Endothelial cell of umbilical vein (primary cell): Measurements from ENCODE around the gene VRTN. TPM values are rescaled to one million over a fixed set of nuclear protein-coding genes. Genes with fewer than 3 reads are reported as not detected.

Experiments
- BruUV-seq: library from RNA; stranded (reverse); fragments of 400-500 nt; replicated peaks from 2 replicates; lab custom pipeline; 2021; lab: Mats Ljungman, UMichigan
- CTCF ChIA-PET: fragments of 300-600, 350-600 bp; sonication (Branson Sonifier 250); formaldehyde crosslinking; loops from one replicate; lab custom pipeline; 2021; ENCODE audit warnings: antibody characterized with exemption, inconsistent platforms; lab: Charles Lee
- POLR2A ChIA-PET: fragments of 300-600, 350-600 bp; sonication (Branson Sonifier 250); formaldehyde crosslinking; loops from one replicate; lab custom pipeline; 2021; ENCODE audit warnings: antibody characterized with exemption, inconsistent platforms; lab: Charles Lee
- DNase-seq: peaks from one replicate; pipeline ENCODE4 v3.0.0-alpha.2; 2011; ENCODE audit warnings: low read depth, low spot score
- FAIRE-seq: peaks from 2 replicates; lab custom pipeline; 2011; peaks lifted over from hg19 to GRCh38; lab: Jason Lieb, UNC
- H2AFZ ChIP-seq: 2 replicates; pipeline ENCODE4 v1.6.0; 2012; ENCODE audit warnings: low read depth, low read length, control low read depth, inconsistent platforms
- H3K27ac ChIP-seq: 2 replicates; pipeline ENCODE4 v1.5.1; 2011; ENCODE audit warnings: low read depth, mild to moderate bottlenecking, control low read depth, low read length, moderate library complexity; ENCODE audit not compliant: insufficient read depth
- H3K27me3 ChIP-seq, 2 experiments: 2 replicates each; pipeline versions ENCODE4 v1.6.0 to v1.6.1; 2011; ENCODE audit warnings: low read length in 2 of 2, mixed read lengths in 1 of 2; ENCODE audit not compliant: control insufficient read depth in 2 of 2, insufficient read depth in 2 of 2
- H3K36me3 ChIP-seq, 2 experiments: 2 replicates in 1 of 2; 3 replicates in 1 of 2; pipeline ENCODE4 v1.5.1; 2011; ENCODE audit warnings: low read length in 2 of 2, mild to moderate bottlenecking in 1 of 2, moderate library complexity in 1 of 2; ENCODE audit not compliant: control insufficient read depth in 2 of 2, insufficient read depth in 2 of 2; ENCODE audit errors: extremely low read depth in 1 of 2
- H3K4me1 ChIP-seq: 3 replicates; pipeline ENCODE4 v1.5.1; 2011; ENCODE audit warnings: mild to moderate bottlenecking, low read length; ENCODE audit not compliant: control insufficient read depth, insufficient read depth; ENCODE audit errors: extremely low read depth
- H3K4me2 ChIP-seq: 2 replicates; pipeline ENCODE4 v1.6.1; 2011; ENCODE audit warnings: low read length, control low read depth, mixed read lengths; ENCODE audit not compliant: insufficient read depth
- H3K4me3 ChIP-seq, 3 experiments: fragments of 200-600 bp in 1 of 3; sonication (generic), shearing (Covaris generic) in 1 of 3; replicated peaks in 1 of 3; 2 replicates each; pipeline ENCODE4 v1.5.1; 2011 to 2016; ENCODE audit warnings: control low read depth in 3 of 3, low read length in 3 of 3, mild to moderate bottlenecking in 2 of 3, inconsistent platforms in 1 of 3, low read depth in 1 of 3, moderate library complexity in 1 of 3; ENCODE audit not compliant: insufficient read depth in 1 of 3
- H3K79me2 ChIP-seq: 2 replicates; pipeline ENCODE4 v1.6.0; 2012; ENCODE audit warnings: low read length, inconsistent platforms; ENCODE audit not compliant: control insufficient read depth, insufficient read depth
- H3K9ac ChIP-seq: replicated peaks from 2 replicates; pipeline ENCODE3; 2011; ENCODE audit warnings: low read length, control low read depth; ENCODE audit not compliant: insufficient read depth; ENCODE audit errors: extremely low read depth
- H3K9me1 ChIP-seq: replicated peaks from 3 replicates; pipeline ENCODE4 v1.6.0; 2011; ENCODE audit warnings: mild to moderate bottlenecking, low read length; ENCODE audit not compliant: control insufficient read depth, insufficient read depth; ENCODE audit errors: extremely low read depth
- H3K9me3 ChIP-seq: replicated peaks from 2 replicates; pipeline ENCODE4 v1.5.1; 2012; ENCODE audit warnings: low read length, inconsistent platforms; ENCODE audit not compliant: control insufficient read depth, insufficient read depth
- H4K20me1 ChIP-seq: replicated peaks from 2 replicates; pipeline ENCODE3; 2011; ENCODE audit warnings: mild to moderate bottlenecking, low read length; ENCODE audit not compliant: control insufficient read depth, insufficient read depth; ENCODE audit errors: extremely low read depth
- EZH2 ChIP-seq: IDR thresholded peaks from 2 replicates; pipeline ENCODE4 v1.6.1; 2012; ENCODE audit warnings: borderline replicate concordance, low read depth, mild to moderate bottlenecking, moderate library complexity, low read length, inconsistent platforms; ENCODE audit not compliant: severe bottlenecking
- FOS ChIP-seq: IDR thresholded peaks from 2 replicates; pipeline ENCODE4 v1.6.1; 2011; ENCODE audit warnings: mild to moderate bottlenecking, low read length, moderate library complexity, borderline replicate concordance; ENCODE audit not compliant: insufficient read depth
- GATA2 ChIP-seq: IDR thresholded peaks from 2 replicates; pipeline ENCODE4 v1.7.0; 2011; ENCODE audit warnings: low read depth, mild to moderate bottlenecking, moderate library complexity, mixed read lengths, low read length; ENCODE audit not compliant: insufficient read length, insufficient read depth
- JUN ChIP-seq: IDR thresholded peaks from 2 replicates; pipeline ENCODE4 v1.6.1; 2011; ENCODE audit warnings: borderline replicate concordance, low read depth; ENCODE audit not compliant: insufficient read length, insufficient read depth
- MYC ChIP-seq: IDR thresholded peaks from one replicate; pipeline ENCODE4 v1.6.1; 2011; ENCODE audit warnings: mild to moderate bottlenecking, low read depth, low read length
- POLR2A ChIP-seq: IDR thresholded peaks from 2 replicates; pipeline ENCODE4 v1.6.1; 2012; ENCODE audit warnings: low read depth, mild to moderate bottlenecking, control low read depth, low read length
- POLR2AphosphoS5 ChIP-seq: IDR thresholded peaks from 2 replicates; pipeline ENCODE4 v1.6.1; 2012; ENCODE audit warnings: low read depth, mild to moderate bottlenecking, control low read depth, low read length, moderate library complexity; ENCODE audit not compliant: insufficient read depth
- dilution Hi-C: fragments of 300-500 bp; cut with MboI; formaldehyde crosslinking; loops from one replicate; pipeline ENCODE4 v1.15.0; 2019; ENCODE audit warnings: low sequenced_read_pairs; ENCODE audit not compliant: extremely low pct_ligation_motif_present
- intact Hi-C: fragments of 100-400 bp; cut with micrococcal nuclease; formaldehyde crosslinking; loops from one replicate; pipeline ENCODE4 v1.10.0; 2022
- polyA plus RNA-seq, 4 experiments: library from polyadenylated mRNA; depleted of rRNA in 3 of 4; stranded (reverse) in 3 of 4; unstranded in 1 of 4; fragments of >200 nt; gene quantifications; 2 replicates each; pipeline versions ENCODE4 v1.2.1 to v1.2.3, GENCODE V29; 2011 to 2012; ENCODE audit warnings: missing spikeins in 1 of 4
- total RNA-seq: library from RNA; stranded (reverse); gene quantifications from 2 replicates; pipeline ENCODE4 v1.2.3, GENCODE V29; 2021
- TF ChIP-seq, protein P1 (sequence below): IDR thresholded peaks from 2 replicates; pipeline ENCODE4 v1.6.1; 2011; ENCODE audit not compliant: insufficient read depth, insufficient read length
- TF ChIP-seq, protein P2 (sequence below), 2 donors: IDR thresholded peaks; 1 replicate in 1 of 2; 2 replicates in 1 of 2; pipeline ENCODE4 v1.5.1; 2011; ENCODE audit warnings: low read length in 2 of 2, mild to moderate bottlenecking in 2 of 2, moderate library complexity in 2 of 2, control low read depth in 1 of 2, inconsistent platforms in 1 of 2, low read depth in 1 of 2; ENCODE audit not compliant: insufficient read depth in 1 of 2; ENCODE audit errors: extremely low read depth in 1 of 2

Gene VRTN
- total and polyA plus RNA-seq, 2 donors (not counting 3 experiments of a cell fraction or from before 2014, with no cell fraction given), result 0.03 TPM; not detected in 1

DNA sequence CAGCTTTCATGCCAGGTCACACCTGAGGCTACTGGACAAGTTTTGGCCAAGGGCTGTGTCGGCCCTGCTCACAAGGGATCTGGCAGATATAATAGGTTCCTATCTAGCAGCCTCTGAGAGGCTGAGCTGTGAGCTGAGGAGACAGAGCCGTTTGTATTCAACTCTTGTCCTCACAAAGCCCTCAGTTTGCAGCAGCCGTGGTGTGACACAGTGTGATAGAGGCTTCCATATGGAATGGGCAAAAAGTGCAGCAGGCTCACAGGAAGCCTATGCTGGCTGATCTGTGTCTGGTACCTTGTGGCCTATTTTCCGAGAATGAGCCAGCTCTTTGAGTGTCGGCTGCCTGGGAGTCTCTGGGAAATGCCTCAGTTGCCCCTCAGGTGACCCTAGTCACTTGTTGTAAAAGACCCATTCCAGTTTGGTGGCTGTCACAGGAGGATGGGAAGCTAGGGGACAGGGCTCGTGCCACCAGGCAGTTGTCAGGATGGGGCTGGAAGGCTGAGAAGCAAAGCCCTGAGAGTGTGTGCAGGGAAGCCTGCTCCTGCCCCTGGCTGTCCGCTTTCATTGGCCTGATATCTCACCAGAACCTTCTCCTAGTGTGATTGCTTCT is 16.1 kb downstream of the VRTN start:
- no peaks in the 10 kb centered on the region for H3K36me3 ChIP-seq
- H2AFZ ChIP-seq, result no peak overlapping the region
- DNase-seq (no peak), FAIRE-seq (no peak)
- no peak overlapping the region for H3K9ac ChIP-seq
- dilution Hi-C loops (no loop called here), intact Hi-C loops (loop anchor here (5.0 kb wide), 1 partner anchor 243 kb away; no protein-coding TSS in a partner anchor)
- no peaks in the 10 kb centered on the region for H4K20me1 ChIP-seq
- ChIA-PET POLR2A (no interaction called here), CTCF (interaction anchor here (1.0 to 4.9 kb wide), 2 partner anchors 14 to 114 kb away, joined by 4 to 55 read pairs; no protein-coding TSS in a partner anchor)
- H3K9me1 ChIP-seq, result no peaks in the 10 kb centered on the region
- no peak overlapping the region for H3K4me3 ChIP-seq
- H3K79me2 ChIP-seq, result no peaks in the 10 kb centered on the region
- peaks cover 2 to 3% of the 10 kb centered on the region in 2 experiments for H3K27me3 ChIP-seq
- TF ChIP-seq GATA2, result no peak
- no TSS peak for BruUV-seq
- H3K4me1 ChIP-seq, result no peaks in the 10 kb centered on the region
- no peak overlapping the region for H3K4me2 ChIP-seq
- no peak overlapping the region for H3K27ac ChIP-seq
- H3K9me3 ChIP-seq, result no peaks in the 10 kb centered on the region

DNA sequence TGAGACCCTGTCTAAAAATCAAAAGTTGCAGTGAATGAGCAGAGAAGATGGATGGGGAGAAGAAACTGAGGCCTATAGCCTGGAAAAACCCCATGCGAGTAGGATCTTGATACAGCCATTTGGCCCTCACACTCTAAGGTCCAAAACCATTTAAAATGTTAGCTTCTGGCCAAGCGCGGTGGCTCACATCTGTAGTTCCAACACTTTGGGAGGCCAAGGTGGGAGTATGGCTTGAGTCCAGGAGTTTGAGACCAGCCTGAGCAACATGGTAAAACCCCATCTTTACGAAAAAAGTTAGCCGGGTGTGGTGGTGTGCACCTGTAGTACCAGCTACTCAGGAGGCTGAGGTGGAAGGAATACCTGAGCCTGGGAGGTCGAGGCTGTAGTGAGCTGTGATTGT is 19.8 kb downstream of the VRTN start:
- DNase-seq (no peak), FAIRE-seq (no peak)
- dilution Hi-C loops (no loop called here), intact Hi-C loops (no loop called here)
- H3K4me3 ChIP-seq, result no peak overlapping the region
- no peaks in the 10 kb centered on the region for H3K9me1 ChIP-seq
- H3K4me1 ChIP-seq, result no peaks in the 10 kb centered on the region
- no peak overlapping the region for H3K9ac ChIP-seq
- no peaks in the 10 kb centered on the region for H3K9me3 ChIP-seq
- H3K27me3 ChIP-seq, result peaks cover 0 to under 1% of the 10 kb centered on the region in 2 experiments
- no peak overlapping the region for H2AFZ ChIP-seq
- H3K36me3 ChIP-seq, result no peaks in the 10 kb centered on the region
- POLR2A ChIA-PET, result no interaction called here
- BruUV-seq, result no TSS peak
- CTCF ChIA-PET, result interaction anchor here (0.6 to 0.8 kb wide), 2 partner anchors 24 to 111 kb away, joined by 3 read pairs; no protein-coding TSS in a partner anchor
- no peak overlapping the region for H3K4me2 ChIP-seq
- H3K27ac ChIP-seq, result no peak overlapping the region
- no peaks in the 10 kb centered on the region for H3K79me2 ChIP-seq
- TF ChIP-seq GATA2, result no peak
- TF ChIP-seq POLR2A, result no peak
- TF ChIP-seq, protein P1, sequence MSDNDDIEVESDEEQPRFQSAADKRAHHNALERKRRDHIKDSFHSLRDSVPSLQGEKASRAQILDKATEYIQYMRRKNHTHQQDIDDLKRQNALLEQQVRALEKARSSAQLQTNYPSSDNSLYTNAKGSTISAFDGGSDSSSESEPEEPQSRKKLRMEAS, result no peak
- no peak for TF ChIP-seq JUN
- TF ChIP-seq, protein P2, sequence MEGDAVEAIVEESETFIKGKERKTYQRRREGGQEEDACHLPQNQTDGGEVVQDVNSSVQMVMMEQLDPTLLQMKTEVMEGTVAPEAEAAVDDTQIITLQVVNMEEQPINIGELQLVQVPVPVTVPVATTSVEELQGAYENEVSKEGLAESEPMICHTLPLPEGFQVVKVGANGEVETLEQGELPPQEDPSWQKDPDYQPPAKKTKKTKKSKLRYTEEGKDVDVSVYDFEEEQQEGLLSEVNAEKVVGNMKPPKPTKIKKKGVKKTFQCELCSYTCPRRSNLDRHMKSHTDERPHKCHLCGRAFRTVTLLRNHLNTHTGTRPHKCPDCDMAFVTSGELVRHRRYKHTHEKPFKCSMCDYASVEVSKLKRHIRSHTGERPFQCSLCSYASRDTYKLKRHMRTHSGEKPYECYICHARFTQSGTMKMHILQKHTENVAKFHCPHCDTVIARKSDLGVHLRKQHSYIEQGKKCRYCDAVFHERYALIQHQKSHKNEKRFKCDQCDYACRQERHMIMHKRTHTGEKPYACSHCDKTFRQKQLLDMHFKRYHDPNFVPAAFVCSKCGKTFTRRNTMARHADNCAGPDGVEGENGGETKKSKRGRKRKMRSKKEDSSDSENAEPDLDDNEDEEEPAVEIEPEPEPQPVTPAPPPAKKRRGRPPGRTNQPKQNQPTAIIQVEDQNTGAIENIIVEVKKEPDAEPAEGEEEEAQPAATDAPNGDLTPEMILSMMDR (IDR thresholded peaks at IDR 0.05; ENCODE audit: extremely low read depth in 1 of 2, insufficient read depth in 1 of 2, low read depth in 1 of 2, low read length in 2 of 2), result no peak
- TF ChIP-seq FOS, result no peak
- no peak for TF ChIP-seq EZH2
- no peak for TF ChIP-seq MYC
- no peak for TF ChIP-seq POLR2AphosphoS5
- H4K20me1 ChIP-seq, result no peaks in the 10 kb centered on the region
